ENCODE measurements around the gene SPATA6L.
A peak's percentile ranks its signal among the peaks of the same experiment; 100 is the strongest.

SPATA6L gene

DNA sequence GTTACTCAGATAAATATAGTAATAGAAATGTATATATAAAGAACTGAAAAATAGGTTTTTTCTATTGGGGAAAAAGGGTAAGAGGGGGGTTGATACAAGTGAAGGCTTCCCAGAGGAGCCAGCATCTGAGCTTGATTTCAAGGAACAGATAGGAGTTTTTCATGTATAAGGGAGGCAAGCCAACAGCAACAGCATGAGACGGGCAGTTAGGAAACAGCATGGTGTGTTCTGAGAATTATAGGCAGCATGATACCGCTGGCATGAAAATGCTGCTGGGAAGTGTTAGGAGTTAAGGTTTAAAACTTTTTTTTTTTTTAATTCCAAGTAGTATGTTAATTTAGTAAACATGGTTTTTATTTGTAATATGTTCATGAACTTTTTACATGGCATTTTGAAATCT lies 22.7 kb upstream of the SPATA6L start:
- TF ChIP-seq, protein P1, sequence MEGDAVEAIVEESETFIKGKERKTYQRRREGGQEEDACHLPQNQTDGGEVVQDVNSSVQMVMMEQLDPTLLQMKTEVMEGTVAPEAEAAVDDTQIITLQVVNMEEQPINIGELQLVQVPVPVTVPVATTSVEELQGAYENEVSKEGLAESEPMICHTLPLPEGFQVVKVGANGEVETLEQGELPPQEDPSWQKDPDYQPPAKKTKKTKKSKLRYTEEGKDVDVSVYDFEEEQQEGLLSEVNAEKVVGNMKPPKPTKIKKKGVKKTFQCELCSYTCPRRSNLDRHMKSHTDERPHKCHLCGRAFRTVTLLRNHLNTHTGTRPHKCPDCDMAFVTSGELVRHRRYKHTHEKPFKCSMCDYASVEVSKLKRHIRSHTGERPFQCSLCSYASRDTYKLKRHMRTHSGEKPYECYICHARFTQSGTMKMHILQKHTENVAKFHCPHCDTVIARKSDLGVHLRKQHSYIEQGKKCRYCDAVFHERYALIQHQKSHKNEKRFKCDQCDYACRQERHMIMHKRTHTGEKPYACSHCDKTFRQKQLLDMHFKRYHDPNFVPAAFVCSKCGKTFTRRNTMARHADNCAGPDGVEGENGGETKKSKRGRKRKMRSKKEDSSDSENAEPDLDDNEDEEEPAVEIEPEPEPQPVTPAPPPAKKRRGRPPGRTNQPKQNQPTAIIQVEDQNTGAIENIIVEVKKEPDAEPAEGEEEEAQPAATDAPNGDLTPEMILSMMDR (IDR thresholded peaks at IDR 0.05; ENCODE audit: low read depth, low read length): no peak
- no peak for DNase-seq (ENCODE audit: extremely low read depth, low read depth)

DNA sequence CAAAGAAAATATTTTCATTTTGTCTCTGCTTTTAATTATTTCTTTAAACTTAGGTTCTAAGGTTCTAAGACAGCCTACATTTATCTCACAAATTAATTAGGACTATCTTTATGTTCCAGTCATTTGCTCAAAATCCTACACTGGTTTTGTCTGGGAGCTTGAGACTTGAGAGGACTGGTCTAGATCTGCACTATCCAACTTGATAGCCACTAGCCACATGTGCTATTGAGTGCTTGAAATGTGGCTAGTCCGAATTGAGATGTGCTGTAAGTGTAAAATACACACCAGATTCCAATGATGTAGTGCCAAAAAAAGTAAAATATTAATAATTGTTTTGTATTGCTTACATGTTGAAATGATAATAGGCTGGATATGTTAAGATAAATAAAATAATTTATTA lies 20.3 kb upstream of the SPATA6L start:
- DNase-seq (ENCODE audit: extremely low read depth, low read depth): no peak
- TF ChIP-seq, protein P1 (IDR thresholded peaks at IDR 0.05; ENCODE audit: low read depth, low read length): no peak

GRCh38 chr9:4686112-4686511 lies 19.8 kb upstream of the SPATA6L start:
- no peak for DNase-seq (ENCODE audit: extremely low read depth, low read depth)
- TF ChIP-seq, protein P1 (IDR thresholded peaks at IDR 0.05; ENCODE audit: low read depth, low read length): no peak

GRCh38 chr9:4684820-4685219 lies 18.5 kb upstream of the SPATA6L start:
- TF ChIP-seq, protein P1 (IDR thresholded peaks at IDR 0.05; ENCODE audit: low read depth, low read length): no peak
- DNase-seq (ENCODE audit: extremely low read depth, low read depth): no peak

DNA sequence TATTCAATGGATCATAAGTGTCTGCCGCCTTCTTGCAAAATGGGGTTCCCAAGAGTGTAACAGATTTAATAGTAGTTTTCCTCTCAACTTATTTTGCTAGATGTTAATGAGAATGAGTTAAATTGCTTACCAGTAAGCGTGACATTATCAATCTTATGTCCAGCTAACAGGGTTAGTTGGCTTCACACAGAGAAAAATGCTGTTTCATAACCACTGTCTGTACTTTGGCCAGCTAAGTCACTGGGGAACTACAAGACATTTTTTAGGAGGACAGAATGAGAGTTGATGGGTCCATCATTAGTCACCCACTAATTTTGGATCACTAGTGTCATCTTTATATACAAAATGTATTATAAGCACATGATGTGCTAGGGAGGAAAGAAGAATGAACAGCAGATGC lies 14.5 kb upstream of the SPATA6L start:
- no peak for DNase-seq (ENCODE audit: extremely low read depth, low read depth)
- TF ChIP-seq, protein P1 (IDR thresholded peaks at IDR 0.05; ENCODE audit: low read depth, low read length): no peak

DNA sequence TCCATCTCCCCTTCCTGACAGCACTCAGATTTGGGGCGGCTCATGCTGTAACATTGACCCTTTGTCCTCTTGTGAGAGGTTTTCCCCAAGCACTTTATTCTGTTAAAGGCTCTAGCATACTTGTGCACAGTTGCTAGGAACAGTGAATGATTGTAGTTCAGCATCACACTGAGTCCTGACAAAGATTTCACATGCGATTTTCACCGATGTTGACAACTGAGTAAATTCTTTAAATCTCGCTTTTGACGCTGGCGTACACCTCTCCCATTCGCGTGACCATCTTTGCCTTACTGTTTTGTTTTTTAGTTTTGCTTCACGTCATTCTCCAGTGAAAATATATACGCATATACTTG lies 13.9 kb upstream of the SPATA6L start:
- no peak for DNase-seq (ENCODE audit: extremely low read depth, low read depth)

DNA sequence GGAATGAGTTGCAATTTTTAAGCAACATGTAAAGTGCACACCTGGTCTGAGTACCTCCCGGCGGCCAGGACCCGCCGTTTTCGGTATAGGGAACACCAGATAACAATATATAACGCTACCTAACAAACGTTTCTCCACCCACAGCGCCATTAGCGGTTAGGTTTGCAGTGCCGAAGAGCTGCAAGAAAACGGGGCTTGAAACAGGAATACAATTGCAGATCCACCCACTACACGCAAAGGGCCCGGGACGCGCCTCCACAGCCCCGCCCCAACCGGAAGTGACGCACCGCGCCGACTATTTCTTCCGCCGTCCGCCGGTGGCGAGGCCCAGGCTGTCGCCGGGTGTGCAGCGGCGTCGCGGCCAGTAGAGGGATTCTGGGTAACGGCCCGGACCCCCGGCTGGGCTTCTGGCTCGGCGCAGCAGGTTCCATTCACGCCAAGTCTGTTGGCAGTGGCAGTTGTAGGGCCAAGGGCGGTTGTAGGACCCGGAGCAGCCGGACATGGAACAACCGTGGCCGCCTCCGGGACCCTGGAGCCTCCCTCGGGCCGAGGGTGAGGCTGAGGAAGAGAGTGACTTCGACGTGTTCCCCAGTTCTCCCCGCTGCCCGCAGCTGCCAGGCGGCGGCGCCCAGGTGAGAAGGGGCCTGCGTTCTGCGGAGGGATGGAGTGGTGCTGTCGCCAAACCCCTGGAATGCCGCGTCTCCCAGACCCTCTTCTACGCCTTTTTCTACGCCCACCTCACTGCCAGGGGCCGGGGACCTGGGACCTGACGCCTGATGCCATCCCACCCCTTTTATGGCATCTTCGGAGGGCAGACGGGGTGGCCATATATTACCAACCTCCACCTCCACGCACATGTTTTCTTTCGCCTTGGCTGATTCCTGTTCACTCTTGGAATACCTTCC lies 13.2 kb upstream of the SPATA6L start, which contains the start of gene CDC37L1:
CDC37L1 (plus strand) TSS at position 302 of the 905 bp plus-strand sequence; CDS start at position 501, 199 bp downstream.
- DNase-seq (ENCODE audit: extremely low read depth, low read depth): peak; percentile 87
- TF ChIP-seq, protein P1 (IDR thresholded peaks at IDR 0.05; ENCODE audit: low read depth, low read length): peak; percentile 54

More for the DNA sequence above, 13.9 kb upstream of the SPATA6L start:
- TF ChIP-seq, protein P1 (IDR thresholded peaks at IDR 0.05; ENCODE audit: low read depth, low read length): no peak

Measured in AG09319 (cell line).